Suppressor macrophage (primary cell): ENCODE measurements around the gene OR56B4.

ENCODE experiments used
- DNase-seq, 4 experiments: peaks; one replicate each; pipeline ENCODE4 v3.0.0-alpha.2; 2020 to 2022

OR56B4 gene

GRCh38 chr11:6152126-6152525, 44.6 kb downstream of the OR56B4 start:
- DNase-seq = no peak

- DNase-seq = peak in 3 of 4 experiments; percentile 13 to 37 (median 25)
Measured at GRCh38 chr11:6156628-6157359, 49.3 kb downstream of the OR56B4 start.
